HPDE6-E6E7 (cell line): ENCODE results near the gene GPR183.
"Not testable (repeated sequence)": the region's sequence is repeated elsewhere in the genome, so short reads cannot be mapped to it uniquely, and the experiment has no call there.

ENCODE experiments used
- DNase-seq: peaks from one replicate; pipeline ENCODE4 v3.0.0; 2011; ENCODE audit warnings: missing footprints; ENCODE audit errors: extremely low spot score

GPR183 gene

GRCh38 chr13:99249178-99249577 is 58.0 kb downstream of the GPR183 start:
- DNase-seq: not testable (repeated sequence)

- no peak for DNase-seq
These were observed 61.1 kb downstream of the GPR183 start for GRCh38 chr13:99246100-99246499.
